ENCODE measurements around the gene PDYN. TPM values are rescaled to one million over a fixed set of nuclear protein-coding genes. Genes with fewer than 3 reads are reported as not detected.

Gene PDYN
- total and polyA plus RNA-seq, 8 donors: not detected

DNA sequence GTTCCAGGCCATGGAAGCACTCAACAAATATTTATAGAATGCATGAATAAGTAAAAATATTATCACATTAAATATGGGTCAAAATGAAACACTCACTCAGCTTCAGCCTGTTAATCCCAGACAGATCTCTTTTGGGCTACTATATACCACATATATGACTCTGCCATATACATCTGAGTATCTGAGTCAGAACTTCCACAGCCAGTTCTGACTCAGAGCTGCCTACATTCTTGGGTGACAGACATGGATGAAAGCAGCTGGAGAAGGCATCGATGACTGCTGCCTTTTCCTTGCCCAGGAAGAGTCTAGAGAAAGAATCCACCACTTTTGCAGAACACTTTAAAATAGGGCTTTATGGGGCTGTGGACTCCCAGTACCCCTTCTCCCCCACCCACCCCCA is 11.5 kb upstream of the PDYN start:
- H3K4me3 ChIP-seq: no peak overlapping the region
- peaks cover 0 to 7% (median 0%) of the 10 kb centered on the region in 4 donors for H3K4me1 ChIP-seq
- no peak for TF ChIP-seq POLR2AphosphoS5 (IDR thresholded peaks at IDR 0.05)
- TF ChIP-seq CTCF (IDR thresholded peaks at IDR 0.05): no peak
- TF ChIP-seq POLR2A (IDR thresholded peaks at IDR 0.05): no peak
- no peak for TF ChIP-seq EP300 (IDR thresholded peaks at IDR 0.05)
- intact Hi-C loops (cut with DNase I; ENCODE audit: low total_unique reads): no loop called here
- H3K27ac ChIP-seq: no peak overlapping the region
- H3K27me3 ChIP-seq: peaks cover 0 to 73% (median 5%) of the 10 kb centered on the region in 3 donors
- WGBS, 5 donors: 85 to 95% (median 89%) methylated on average over 1 of the region's 1 CpG
- DNase-seq: no peak
- H3K36me3 ChIP-seq: no peaks in the 10 kb centered on the region
- H3K9me3 ChIP-seq: no peaks in the 10 kb centered on the region

- no peak for DNase-seq
- Histone ChIP-seq H3K27ac (no peak overlapping the region), H3K4me3 (no peak overlapping the region), H3K4me1 (peaks cover 0 to 7% (median 0%) of the 10 kb centered on the region in 4 donors), H3K27me3 (peaks cover 0 to 67% (median 5%) of the 10 kb centered on the region in 3 donors), H3K36me3 (no peaks in the 10 kb centered on the region), H3K9me3 (no peaks in the 10 kb centered on the region)
- TF ChIP-seq POLR2AphosphoS5 (IDR thresholded peaks at IDR 0.05) (no peak), CTCF (IDR thresholded peaks at IDR 0.05) (no peak), EP300 (IDR thresholded peaks at IDR 0.05) (no peak), POLR2A (IDR thresholded peaks at IDR 0.05) (no peak)
- intact Hi-C loops (cut with DNase I; ENCODE audit: low total_unique reads): no loop called here
- 0 to 35% (median 17%) methylated on average over 1 of the region's 1 CpG for WGBS, 5 donors
Observed at GRCh38 chr20:2004171-2004570, 10.3 kb upstream of the PDYN start.

GRCh38 chr20:2002365-2002764 is 8.5 kb upstream of the PDYN start:
- H3K4me3 ChIP-seq: no peak overlapping the region
- no peak for TF ChIP-seq POLR2AphosphoS5 (IDR thresholded peaks at IDR 0.05)
- no peak for TF ChIP-seq EP300 (IDR thresholded peaks at IDR 0.05)
- TF ChIP-seq CTCF (IDR thresholded peaks at IDR 0.05): no peak
- no peak for TF ChIP-seq POLR2A (IDR thresholded peaks at IDR 0.05)
- H3K4me1 ChIP-seq: peaks cover 0 to 7% (median 0%) of the 10 kb centered on the region in 4 donors
- 63 to 81% (median 74%) methylated on average over 4 of the region's 4 CpGs for WGBS, 5 donors
- intact Hi-C loops (cut with DNase I; ENCODE audit: low total_unique reads): no loop called here
- no peak for DNase-seq
- no peak overlapping the region for H3K27ac ChIP-seq
- H3K27me3 ChIP-seq: peaks cover 0 to 74% (median 5%) of the 10 kb centered on the region in 3 donors
- no peaks in the 10 kb centered on the region for H3K36me3 ChIP-seq
- no peaks in the 10 kb centered on the region for H3K9me3 ChIP-seq

DNA sequence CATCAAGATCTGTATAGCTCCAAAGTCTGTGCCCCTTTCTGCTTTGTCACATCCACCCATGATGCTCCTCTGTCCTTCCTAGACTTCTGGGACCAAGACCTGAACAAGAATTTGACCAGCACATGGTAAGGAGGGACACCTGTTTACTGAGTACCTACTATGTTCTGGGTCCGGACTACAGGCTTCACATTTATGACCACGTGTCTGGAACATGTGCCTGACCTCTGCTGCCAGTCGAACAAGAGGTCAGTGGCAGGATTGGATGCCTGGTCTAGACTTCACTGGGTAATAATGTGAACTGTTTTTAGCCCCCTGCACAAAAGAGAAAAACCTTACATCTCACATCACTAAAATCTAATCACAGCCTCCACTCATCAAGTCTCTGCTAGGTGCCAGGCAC is 7.3 kb upstream of the PDYN start:
- Histone ChIP-seq H3K27ac (no peak overlapping the region), H3K9me3 (no peaks in the 10 kb centered on the region), H3K36me3 (no peaks in the 10 kb centered on the region), H3K27me3 (peaks cover 0 to 75% (median 10%) of the 10 kb centered on the region in 3 donors), H3K4me3 (no peak overlapping the region), H3K4me1 (peaks cover 0 to 6% (median 0%) of the 10 kb centered on the region in 4 donors)
- TF ChIP-seq EP300 (IDR thresholded peaks at IDR 0.05) (no peak), CTCF (IDR thresholded peaks at IDR 0.05) (no peak), POLR2AphosphoS5 (IDR thresholded peaks at IDR 0.05) (no peak), POLR2A (IDR thresholded peaks at IDR 0.05) (no peak)
- no peak for DNase-seq
- 67 to 78% (median 72%) methylated on average over 3 of the region's 3 CpGs for WGBS, 5 donors
- intact Hi-C loops (cut with DNase I; ENCODE audit: low total_unique reads): no loop called here

Data from stomach (tissue), 9 donors.